H1 (cell line): ENCODE data around the gene SUCNR1. TPM values are rescaled to one million over a fixed set of nuclear protein-coding genes. Genes with fewer than 3 reads are reported as not detected.

Experiments used
- BCL11A ChIP-seq, 2 experiments: IDR thresholded peaks; one replicate each; pipeline ENCODE4 v1.6.1; 2011; ENCODE audit warnings: low read depth in 2 of 2, low read length in 2 of 2, mild to moderate bottlenecking in 2 of 2
- CEBPB ChIP-seq: IDR thresholded peaks from 2 replicates; pipeline ENCODE4 v1.6.1; 2012; ENCODE audit warnings: low read depth, low read length
- CHD1 ChIP-seq: IDR thresholded peaks from 2 replicates; pipeline ENCODE4 v1.6.1; 2012; ENCODE audit warnings: low read depth, low read length, improper control_type of control experiment
- EZH2 ChIP-seq: fragments of 200-600 bp; sonication (generic); IDR thresholded peaks from 2 replicates; pipeline ENCODE4 v1.7.1; 2012; ENCODE audit warnings: low read depth, mild to moderate bottlenecking, moderate library complexity, low read length, inconsistent platforms; ENCODE audit not compliant: severe bottlenecking
- JUND ChIP-seq: IDR thresholded peaks from 2 replicates; pipeline ENCODE4 v1.6.1; 2011; ENCODE audit warnings: mild to moderate bottlenecking, improper control_type of control experiment, low read length
- SP2 ChIP-seq: IDR thresholded peaks from 2 replicates; pipeline ENCODE4 v1.6.1; 2012; ENCODE audit warnings: mild to moderate bottlenecking, low read length, inconsistent platforms
- SP4 ChIP-seq: IDR thresholded peaks from 2 replicates; pipeline ENCODE4 v1.6.1; 2012; ENCODE audit warnings: low read length, inconsistent platforms
- TAF7 ChIP-seq: optimal IDR thresholded peaks from 2 replicates; pipeline ENCODE3; 2011; ENCODE audit warnings: low read depth, mild to moderate bottlenecking, inconsistent platforms, low read length, moderate library complexity, borderline replicate concordance
- ZNF274 ChIP-seq: IDR thresholded peaks from 2 replicates; pipeline ENCODE4 v1.7.0; 2012; ENCODE audit warnings: low read length, borderline replicate concordance; ENCODE audit errors: extremely low read depth
- polyA plus RNA-seq, 7 experiments: library from polyadenylated mRNA; depleted of rRNA in 3 of 7; stranded (reverse) in 5 of 7; unstranded in 2 of 7; fragments of >200 nt in 5 of 7; fragments of 200-250 nt in 2 of 7; gene quantifications; 1 replicate in 5 of 7; 2 replicates in 1 of 7; 4 replicates in 1 of 7; pipeline versions ENCODE4 v1.2.1 to v1.2.3, GENCODE V29; 2011 to 2013; ENCODE audit warnings: missing spikeins in 2 of 7, mixed read lengths in 2 of 7
- total RNA-seq: library from RNA; stranded (reverse); fragmentation: NEBNext Ultra II Directional; extraction: Animal tissue kit (Norgen Biotek cat#: 25700); gene quantifications from 2 replicates; pipeline ENCODE4 v1.2.1, GENCODE V29; 2021
- TF ChIP-seq, protein P1 (sequence below): fragments of 300-600 bp; sonication (generic); IDR thresholded peaks from 2 replicates; pipeline ENCODE4 v1.7.1; 2012; ENCODE audit warnings: low read length, moderate library complexity, mild to moderate bottlenecking, inconsistent platforms; ENCODE audit not compliant: insufficient replicate concordance

SUCNR1 gene
- total and polyA plus RNA-seq, 2 of the 8 experiments (the other 6 are each of a cell fraction or from before 2014, with no cell fraction given) = not detected

GRCh38 chr3:151871639-151872468 is 1.6 kb upstream of the SUCNR1 start (continued):
- TF ChIP-seq, protein P1, sequence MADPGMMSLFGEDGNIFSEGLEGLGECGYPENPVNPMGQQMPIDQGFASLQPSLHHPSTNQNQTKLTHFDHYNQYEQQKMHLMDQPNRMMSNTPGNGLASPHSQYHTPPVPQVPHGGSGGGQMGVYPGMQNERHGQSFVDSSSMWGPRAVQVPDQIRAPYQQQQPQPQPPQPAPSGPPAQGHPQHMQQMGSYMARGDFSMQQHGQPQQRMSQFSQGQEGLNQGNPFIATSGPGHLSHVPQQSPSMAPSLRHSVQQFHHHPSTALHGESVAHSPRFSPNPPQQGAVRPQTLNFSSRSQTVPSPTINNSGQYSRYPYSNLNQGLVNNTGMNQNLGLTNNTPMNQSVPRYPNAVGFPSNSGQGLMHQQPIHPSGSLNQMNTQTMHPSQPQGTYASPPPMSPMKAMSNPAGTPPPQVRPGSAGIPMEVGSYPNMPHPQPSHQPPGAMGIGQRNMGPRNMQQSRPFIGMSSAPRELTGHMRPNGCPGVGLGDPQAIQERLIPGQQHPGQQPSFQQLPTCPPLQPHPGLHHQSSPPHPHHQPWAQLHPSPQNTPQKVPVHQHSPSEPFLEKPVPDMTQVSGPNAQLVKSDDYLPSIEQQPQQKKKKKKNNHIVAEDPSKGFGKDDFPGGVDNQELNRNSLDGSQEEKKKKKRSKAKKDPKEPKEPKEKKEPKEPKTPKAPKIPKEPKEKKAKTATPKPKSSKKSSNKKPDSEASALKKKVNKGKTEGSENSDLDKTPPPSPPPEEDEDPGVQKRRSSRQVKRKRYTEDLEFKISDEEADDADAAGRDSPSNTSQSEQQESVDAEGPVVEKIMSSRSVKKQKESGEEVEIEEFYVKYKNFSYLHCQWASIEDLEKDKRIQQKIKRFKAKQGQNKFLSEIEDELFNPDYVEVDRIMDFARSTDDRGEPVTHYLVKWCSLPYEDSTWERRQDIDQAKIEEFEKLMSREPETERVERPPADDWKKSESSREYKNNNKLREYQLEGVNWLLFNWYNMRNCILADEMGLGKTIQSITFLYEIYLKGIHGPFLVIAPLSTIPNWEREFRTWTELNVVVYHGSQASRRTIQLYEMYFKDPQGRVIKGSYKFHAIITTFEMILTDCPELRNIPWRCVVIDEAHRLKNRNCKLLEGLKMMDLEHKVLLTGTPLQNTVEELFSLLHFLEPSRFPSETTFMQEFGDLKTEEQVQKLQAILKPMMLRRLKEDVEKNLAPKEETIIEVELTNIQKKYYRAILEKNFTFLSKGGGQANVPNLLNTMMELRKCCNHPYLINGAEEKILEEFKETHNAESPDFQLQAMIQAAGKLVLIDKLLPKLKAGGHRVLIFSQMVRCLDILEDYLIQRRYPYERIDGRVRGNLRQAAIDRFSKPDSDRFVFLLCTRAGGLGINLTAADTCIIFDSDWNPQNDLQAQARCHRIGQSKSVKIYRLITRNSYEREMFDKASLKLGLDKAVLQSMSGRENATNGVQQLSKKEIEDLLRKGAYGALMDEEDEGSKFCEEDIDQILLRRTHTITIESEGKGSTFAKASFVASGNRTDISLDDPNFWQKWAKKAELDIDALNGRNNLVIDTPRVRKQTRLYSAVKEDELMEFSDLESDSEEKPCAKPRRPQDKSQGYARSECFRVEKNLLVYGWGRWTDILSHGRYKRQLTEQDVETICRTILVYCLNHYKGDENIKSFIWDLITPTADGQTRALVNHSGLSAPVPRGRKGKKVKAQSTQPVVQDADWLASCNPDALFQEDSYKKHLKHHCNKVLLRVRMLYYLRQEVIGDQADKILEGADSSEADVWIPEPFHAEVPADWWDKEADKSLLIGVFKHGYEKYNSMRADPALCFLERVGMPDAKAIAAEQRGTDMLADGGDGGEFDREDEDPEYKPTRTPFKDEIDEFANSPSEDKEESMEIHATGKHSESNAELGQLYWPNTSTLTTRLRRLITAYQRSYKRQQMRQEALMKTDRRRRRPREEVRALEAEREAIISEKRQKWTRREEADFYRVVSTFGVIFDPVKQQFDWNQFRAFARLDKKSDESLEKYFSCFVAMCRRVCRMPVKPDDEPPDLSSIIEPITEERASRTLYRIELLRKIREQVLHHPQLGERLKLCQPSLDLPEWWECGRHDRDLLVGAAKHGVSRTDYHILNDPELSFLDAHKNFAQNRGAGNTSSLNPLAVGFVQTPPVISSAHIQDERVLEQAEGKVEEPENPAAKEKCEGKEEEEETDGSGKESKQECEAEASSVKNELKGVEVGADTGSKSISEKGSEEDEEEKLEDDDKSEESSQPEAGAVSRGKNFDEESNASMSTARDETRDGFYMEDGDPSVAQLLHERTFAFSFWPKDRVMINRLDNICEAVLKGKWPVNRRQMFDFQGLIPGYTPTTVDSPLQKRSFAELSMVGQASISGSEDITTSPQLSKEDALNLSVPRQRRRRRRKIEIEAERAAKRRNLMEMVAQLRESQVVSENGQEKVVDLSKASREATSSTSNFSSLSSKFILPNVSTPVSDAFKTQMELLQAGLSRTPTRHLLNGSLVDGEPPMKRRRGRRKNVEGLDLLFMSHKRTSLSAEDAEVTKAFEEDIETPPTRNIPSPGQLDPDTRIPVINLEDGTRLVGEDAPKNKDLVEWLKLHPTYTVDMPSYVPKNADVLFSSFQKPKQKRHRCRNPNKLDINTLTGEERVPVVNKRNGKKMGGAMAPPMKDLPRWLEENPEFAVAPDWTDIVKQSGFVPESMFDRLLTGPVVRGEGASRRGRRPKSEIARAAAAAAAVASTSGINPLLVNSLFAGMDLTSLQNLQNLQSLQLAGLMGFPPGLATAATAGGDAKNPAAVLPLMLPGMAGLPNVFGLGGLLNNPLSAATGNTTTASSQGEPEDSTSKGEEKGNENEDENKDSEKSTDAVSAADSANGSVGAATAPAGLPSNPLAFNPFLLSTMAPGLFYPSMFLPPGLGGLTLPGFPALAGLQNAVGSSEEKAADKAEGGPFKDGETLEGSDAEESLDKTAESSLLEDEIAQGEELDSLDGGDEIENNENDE = no peak
- TF ChIP-seq CHD1 = no peak
- TF ChIP-seq BCL11A (IDR thresholded peaks at IDR 0.05; ENCODE audit: low read depth in 2 of 2, low read length in 2 of 2) = no peak
- TF ChIP-seq TAF7 = no peak
- TF ChIP-seq SP4 = no peak
- TF ChIP-seq JUND = no peak
- TF ChIP-seq EZH2 = no peak
- TF ChIP-seq SP2 = no peak
- no peak for TF ChIP-seq CEBPB
- no peak for TF ChIP-seq ZNF274
